Karpas-422 (cell line): ENCODE results near the gene GABRB1. TPM values are rescaled to one million over a fixed set of nuclear protein-coding genes. Genes with fewer than 3 reads are reported as not detected.

Experiments
- DNase-seq: peaks from one replicate; pipeline ENCODE4 v3.0.0-alpha.2; 2015
- H2AFZ ChIP-seq: fragments of 200-600 bp; sonication (generic); 2 replicates; pipeline ENCODE4 v1.6.1; 2014; ENCODE audit warnings: antibody characterized with exemption, low read length, mixed read lengths
- H3K27ac ChIP-seq: fragments of 200-600 bp; sonication (generic); 2 replicates; pipeline ENCODE4 v1.5.1; 2014; ENCODE audit warnings: mild to moderate bottlenecking, low read length, moderate library complexity
- H3K27me3 ChIP-seq: fragments of 200-600 bp; sonication (generic); 2 replicates; pipeline ENCODE4 v1.6.1; 2014; ENCODE audit warnings: low read length, mixed read lengths
- H3K36me3 ChIP-seq: fragments of 200-600 bp; sonication (generic); 2 replicates; pipeline ENCODE4 v1.6.1; 2014; ENCODE audit warnings: low read length, mixed read lengths; ENCODE audit not compliant: insufficient read depth
- H3K4me1 ChIP-seq: fragments of 200-600 bp; sonication (generic); 2 replicates; pipeline ENCODE4 v1.6.1; 2014; ENCODE audit warnings: mild to moderate bottlenecking, low read length, mixed read lengths
- H3K4me2 ChIP-seq: fragments of 200-600 bp; sonication (generic); 2 replicates; pipeline ENCODE4 v1.6.1; 2014; ENCODE audit warnings: low read length, low read depth, mild to moderate bottlenecking; ENCODE audit not compliant: poor library complexity, severe bottlenecking
- H3K4me3 ChIP-seq: fragments of 200-600 bp; sonication (generic); 2 replicates; pipeline ENCODE4 v1.5.1; 2014; ENCODE audit warnings: mild to moderate bottlenecking, antibody characterized with exemption, low read length, mixed read lengths
- H3K79me2 ChIP-seq: fragments of 200-600 bp; sonication (generic); 2 replicates; pipeline ENCODE4 v1.6.1; 2014; ENCODE audit warnings: mild to moderate bottlenecking, low read length, mixed read lengths
- H3K9ac ChIP-seq: fragments of 200-600 bp; sonication (generic); 2 replicates; pipeline ENCODE4 v1.6.0; 2014; ENCODE audit warnings: low read length
- H3K9me2 ChIP-seq: fragments of 200-600 bp; sonication (generic), shearing (Covaris generic); replicated peaks from 2 replicates; pipeline ENCODE4 v1.6.0; 2014; ENCODE audit warnings: mild to moderate bottlenecking, low read length, moderate library complexity; ENCODE audit not compliant: insufficient read depth
- H3K9me3 ChIP-seq: fragments of 300-700, 200-600 bp; sonication (generic); 2 replicates; pipeline ENCODE4 v1.6.1; 2014; ENCODE audit warnings: low read length, mixed read lengths
- H4K20me1 ChIP-seq: fragments of 200-600 bp; sonication (generic); 2 replicates; pipeline ENCODE4 v1.6.1; 2014; ENCODE audit warnings: mild to moderate bottlenecking, antibody characterized with exemption, low read length, low read depth; ENCODE audit not compliant: insufficient read depth
- total RNA-seq: library from RNA; depleted of rRNA; stranded (reverse); fragments of >200 nt; shearing (Covaris generic); gene quantifications from 2 replicates; pipeline ENCODE4 v1.2.3, GENCODE V29; 2014; ENCODE audit warnings: low replicate concordance

Gene GABRB1
- total RNA-seq, 1 experiment from 2014 or later: not detected

GRCh38 chr4:47075262-47075661, 43.9 kb downstream of the GABRB1 start:
- H3K9me3 ChIP-seq: no peaks in the 10 kb centered on the region
- no peaks in the 10 kb centered on the region for H3K4me1 ChIP-seq
- H3K4me2 ChIP-seq: no peak overlapping the region
- no peak overlapping the region for H3K9ac ChIP-seq
- H3K36me3 ChIP-seq: no peaks in the 10 kb centered on the region
- no peaks in the 10 kb centered on the region for H3K79me2 ChIP-seq
- no peak overlapping the region for H2AFZ ChIP-seq
- no peaks in the 10 kb centered on the region for H3K27me3 ChIP-seq
- no peaks in the 10 kb centered on the region for H4K20me1 ChIP-seq
- no peaks in the 10 kb centered on the region for H3K9me2 ChIP-seq
- no peak for DNase-seq
- H3K4me3 ChIP-seq: no peak overlapping the region
- H3K27ac ChIP-seq: no peak overlapping the region

- Histone ChIP-seq H3K9me2 (no peaks in the 10 kb centered on the region), H3K9ac (no peak overlapping the region), H4K20me1 (no peaks in the 10 kb centered on the region), H3K27ac (no peak overlapping the region), H3K4me1 (no peaks in the 10 kb centered on the region), H3K4me2 (no peak overlapping the region), H3K4me3 (no peak overlapping the region), H3K27me3 (no peaks in the 10 kb centered on the region), H3K9me3 (no peaks in the 10 kb centered on the region), H2AFZ (no peak overlapping the region), H3K36me3 (no peaks in the 10 kb centered on the region), H3K79me2 (no peaks in the 10 kb centered on the region)
- no peak for DNase-seq
Measured at GRCh38 chr4:47075919-47076318, 44.6 kb downstream of the GABRB1 start.

- no peaks in the 10 kb centered on the region for H3K79me2 ChIP-seq
- H3K9me2 ChIP-seq: no peaks in the 10 kb centered on the region
- no peak for DNase-seq
- no peaks in the 10 kb centered on the region for H3K9me3 ChIP-seq
- H4K20me1 ChIP-seq: no peaks in the 10 kb centered on the region
- H3K27me3 ChIP-seq: no peaks in the 10 kb centered on the region
- H2AFZ ChIP-seq: no peak overlapping the region
- H3K36me3 ChIP-seq: no peaks in the 10 kb centered on the region
- no peak overlapping the region for H3K9ac ChIP-seq
- H3K27ac ChIP-seq: no peak overlapping the region
- H3K4me3 ChIP-seq: no peak overlapping the region
- no peak overlapping the region for H3K4me2 ChIP-seq
- H3K4me1 ChIP-seq: peaks cover 4% of the 10 kb centered on the region; the same call in 1 of the 2 replicates
Measured at GRCh38 chr4:47084111-47084510, 52.7 kb downstream of the GABRB1 start.

- Histone ChIP-seq H3K27me3 (no peaks in the 10 kb centered on the region), H3K9me3 (no peaks in the 10 kb centered on the region), H3K4me2 (no peak overlapping the region), H4K20me1 (no peaks in the 10 kb centered on the region), H3K27ac (no peak overlapping the region), H3K79me2 (no peaks in the 10 kb centered on the region), H3K4me1 (peaks cover 6% of the 10 kb centered on the region; the same call in 1 of the 2 replicates), H3K4me3 (no peak overlapping the region), H3K9ac (no peak overlapping the region), H3K9me2 (no peaks in the 10 kb centered on the region), H2AFZ (no peak overlapping the region), H3K36me3 (no peaks in the 10 kb centered on the region)
- no peak for DNase-seq
Measured at GRCh38 chr4:47084795-47085194, 53.4 kb downstream of the GABRB1 start.

- Histone ChIP-seq H3K4me1 (peaks cover 6% of the 10 kb centered on the region; the same call in 1 of the 2 replicates), H4K20me1 (no peaks in the 10 kb centered on the region), H3K4me3 (no peak overlapping the region), H3K36me3 (no peaks in the 10 kb centered on the region), H3K9me3 (no peaks in the 10 kb centered on the region), H3K9ac (no peak overlapping the region), H3K9me2 (no peaks in the 10 kb centered on the region), H3K27me3 (no peaks in the 10 kb centered on the region), H3K4me2 (no peak overlapping the region), H2AFZ (no peak overlapping the region), H3K79me2 (no peaks in the 10 kb centered on the region), H3K27ac (no peak overlapping the region)
- DNase-seq: no peak
Measured at GRCh38 chr4:47088298-47088697, 56.9 kb downstream of the GABRB1 start.

- H3K9me2 ChIP-seq: no peaks in the 10 kb centered on the region
- no peak overlapping the region for H3K27ac ChIP-seq
- H2AFZ ChIP-seq: no peak overlapping the region
- H4K20me1 ChIP-seq: no peaks in the 10 kb centered on the region
- H3K9ac ChIP-seq: no peak overlapping the region
- H3K4me2 ChIP-seq: no peak overlapping the region
- no peaks in the 10 kb centered on the region for H3K27me3 ChIP-seq
- no peaks in the 10 kb centered on the region for H3K36me3 ChIP-seq
- no peaks in the 10 kb centered on the region for H3K9me3 ChIP-seq
- no peak for DNase-seq
- H3K4me3 ChIP-seq: no peak overlapping the region
- no peaks in the 10 kb centered on the region for H3K79me2 ChIP-seq
- H3K4me1 ChIP-seq: no peaks in the 10 kb centered on the region
Measured at GRCh38 chr4:47095884-47096283, 64.5 kb downstream of the GABRB1 start.

GRCh38 chr4:47101453-47101852, 70.1 kb downstream of the GABRB1 start:
- Histone ChIP-seq H3K4me1 (no peaks in the 10 kb centered on the region), H3K27ac (no peak overlapping the region), H3K4me2 (no peak overlapping the region), H3K27me3 (no peaks in the 10 kb centered on the region), H3K36me3 (no peaks in the 10 kb centered on the region), H3K79me2 (no peaks in the 10 kb centered on the region), H3K9me2 (no peaks in the 10 kb centered on the region), H3K9me3 (no peaks in the 10 kb centered on the region), H3K4me3 (no peak overlapping the region), H3K9ac (no peak overlapping the region), H4K20me1 (no peaks in the 10 kb centered on the region), H2AFZ (no peak overlapping the region)
- DNase-seq: no peak

- Histone ChIP-seq H3K79me2 (no peaks in the 10 kb centered on the region), H3K4me1 (no peaks in the 10 kb centered on the region), H3K9ac (no peak overlapping the region), H4K20me1 (no peaks in the 10 kb centered on the region), H3K4me2 (no peak overlapping the region), H2AFZ (no peak overlapping the region), H3K9me2 (no peaks in the 10 kb centered on the region), H3K4me3 (no peak overlapping the region), H3K9me3 (no peaks in the 10 kb centered on the region), H3K36me3 (no peaks in the 10 kb centered on the region), H3K27ac (no peak overlapping the region), H3K27me3 (no peaks in the 10 kb centered on the region)
- DNase-seq: no peak
Measured at GRCh38 chr4:47104986-47105385, 73.6 kb downstream of the GABRB1 start.

- no peaks in the 10 kb centered on the region for H3K27me3 ChIP-seq
- no peak overlapping the region for H2AFZ ChIP-seq
- no peaks in the 10 kb centered on the region for H3K36me3 ChIP-seq
- no peaks in the 10 kb centered on the region for H3K4me1 ChIP-seq
- H3K4me2 ChIP-seq: no peak overlapping the region
- H3K9me2 ChIP-seq: no peaks in the 10 kb centered on the region
- H3K9me3 ChIP-seq: no peaks in the 10 kb centered on the region
- H3K9ac ChIP-seq: no peak overlapping the region
- no peak for DNase-seq
- no peak overlapping the region for H3K4me3 ChIP-seq
- no peaks in the 10 kb centered on the region for H3K79me2 ChIP-seq
- H4K20me1 ChIP-seq: no peaks in the 10 kb centered on the region
- H3K27ac ChIP-seq: no peak overlapping the region
Measured at GRCh38 chr4:47106561-47106960, 75.2 kb downstream of the GABRB1 start.
